H1 (cell line): ENCODE data around the gene SERINC1. TPM values are rescaled to one million over a fixed set of nuclear protein-coding genes. Genes with fewer than 3 reads are reported as not detected.

Experiments
- CTCF ChIA-PET: fragments of 300-600 bp; sonication (Branson Sonifier 250); formaldehyde crosslinking; loops from one replicate; lab custom pipeline; 2021; ENCODE audit not compliant: partially characterized antibody; lab: Charles Lee
- POLR2A ChIA-PET: fragments of 300-600 bp; sonication (Branson Sonifier 250); formaldehyde crosslinking; loops from one replicate; lab custom pipeline; 2021; ENCODE audit warnings: inconsistent platforms; ENCODE audit not compliant: partially characterized antibody; lab: Charles Lee
- DNase-seq, 2 experiments: peaks; one replicate each; pipeline versions ENCODE4 v3.0.0 to v3.0.0-alpha.2; 2010 to 2022; ENCODE audit warnings: low spot score in 2 of 2, low read depth in 1 of 2, mixed read lengths in 1 of 2
- FAIRE-seq: peaks from 2 replicates; lab custom pipeline; 2011; peaks lifted over from hg19 to GRCh38; lab: Jason Lieb, UNC
- H2AFZ ChIP-seq: 2 replicates; pipeline ENCODE4 v1.8.1; 2012; ENCODE audit warnings: low read length, inconsistent platforms
- H2AK5ac ChIP-seq: 2 replicates; pipeline ENCODE4 v1.6.1; 2013; ENCODE audit warnings: low read depth, low read length
- H2BK120ac ChIP-seq: replicated peaks from 2 replicates; pipeline ENCODE3; 2013; ENCODE audit warnings: low read depth, low read length, inconsistent platforms
- H2BK12ac ChIP-seq: 2 replicates; pipeline ENCODE4 v1.6.1; 2013; ENCODE audit warnings: low read depth, low read length
- H2BK15ac ChIP-seq: 2 replicates; pipeline ENCODE4 v1.6.1; 2013; ENCODE audit warnings: low read length
- H2BK20ac ChIP-seq: 2 replicates; pipeline ENCODE4 v1.6.1; 2013; ENCODE audit warnings: low read length
- H2BK5ac ChIP-seq: 2 replicates; pipeline ENCODE4 v1.6.1; 2013; ENCODE audit warnings: low read depth, low read length
- H3K14ac ChIP-seq: 2 replicates; pipeline ENCODE4 v1.6.1; 2013; ENCODE audit warnings: inconsistent platforms; ENCODE audit not compliant: insufficient read length
- H3K18ac ChIP-seq: 2 replicates; pipeline ENCODE4 v1.6.1; 2013; ENCODE audit warnings: low read length; ENCODE audit errors: extremely low read depth
- H3K23ac ChIP-seq: 2 replicates; pipeline ENCODE4 v1.6.1; 2013; ENCODE audit warnings: inconsistent platforms; ENCODE audit not compliant: insufficient read length
- H3K23me2 ChIP-seq: 2 replicates; pipeline ENCODE4 v1.6.1; 2013; ENCODE audit warnings: low read depth, low read length
- H3K27ac ChIP-seq: 2 replicates; pipeline ENCODE4 v1.6.1; 2011; ENCODE audit warnings: low read depth, low read length, inconsistent platforms
- H3K27me3 ChIP-seq, 4 experiments: replicated peaks in 1 of 4; 1 replicate in 1 of 4; 2 replicates in 3 of 4; pipeline versions ENCODE4 v1.6.1 to v1.8.1; 2011 to 2013; ENCODE audit warnings: low read length in 3 of 4, mild to moderate bottlenecking in 3 of 4, inconsistent platforms in 2 of 4, mixed read lengths in 2 of 4, moderate library complexity in 1 of 4; ENCODE audit not compliant: control insufficient read depth in 3 of 4, insufficient read depth in 3 of 4; ENCODE audit errors: extremely low read depth in 1 of 4
- H3K36me3 ChIP-seq, 4 experiments: 2 replicates each; pipeline versions ENCODE4 v1.6.1 to v1.8.1; 2011 to 2013; ENCODE audit warnings: mild to moderate bottlenecking in 4 of 4, low read length in 3 of 4, moderate library complexity in 2 of 4, control low read depth in 1 of 4, inconsistent platforms in 1 of 4; ENCODE audit not compliant: insufficient read depth in 4 of 4, control insufficient read depth in 2 of 4
- H3K4ac ChIP-seq: replicated peaks from 2 replicates; pipeline ENCODE3; 2013; ENCODE audit warnings: low read length, low read depth, mixed read lengths, inconsistent platforms; ENCODE audit not compliant: insufficient read length
- H3K4me1 ChIP-seq, 4 experiments: replicated peaks in 1 of 4; 1 replicate in 1 of 4; 2 replicates in 3 of 4; pipeline versions ENCODE4 v1.6.1 to v1.8.1; 2011 to 2013; ENCODE audit warnings: low read length in 3 of 4, inconsistent platforms in 2 of 4, mixed read lengths in 1 of 4; ENCODE audit not compliant: insufficient read depth in 4 of 4, control insufficient read depth in 3 of 4
- H3K4me2 ChIP-seq, 2 experiments: 2 replicates each; pipeline versions ENCODE4 v1.6.1 to v1.8.1; 2011 to 2013; ENCODE audit warnings: low read depth in 2 of 2, low read length in 2 of 2, control low read depth in 1 of 2, inconsistent platforms in 1 of 2, mild to moderate bottlenecking in 1 of 2; ENCODE audit not compliant: insufficient read depth in 1 of 2
- H3K4me3 ChIP-seq, 4 experiments: fragments of 200-600, 300-600 bp in 1 of 4; sonication (generic), shearing (Covaris generic), sonication (Bioruptor Twin) in 1 of 4; 2 replicates each; pipeline versions ENCODE4 v1.5.1 to v1.8.1; 2011 to 2016; ENCODE audit warnings: low read length in 4 of 4, low read depth in 3 of 4, control low read depth in 2 of 4, inconsistent platforms in 2 of 4, mild to moderate bottlenecking in 2 of 4, mixed read lengths in 1 of 4, moderate library complexity in 1 of 4; ENCODE audit not compliant: insufficient read depth in 2 of 4; ENCODE audit errors: extremely low read depth in 1 of 4
- H3K56ac ChIP-seq: replicated peaks from 2 replicates; pipeline ENCODE3; 2013; ENCODE audit warnings: low read depth, mild to moderate bottlenecking, mixed read lengths, low read length, inconsistent platforms; ENCODE audit not compliant: insufficient read length
- H3K79me1 ChIP-seq: 2 replicates; pipeline ENCODE4 v1.6.1; 2013; ENCODE audit warnings: low read depth, low read length, control low read depth
- H3K79me2 ChIP-seq, 2 experiments: 2 replicates each; pipeline versions ENCODE4 v1.6.1 to v1.8.1; 2012 to 2013; ENCODE audit warnings: low read length in 2 of 2, mild to moderate bottlenecking in 2 of 2, inconsistent platforms in 1 of 2; ENCODE audit not compliant: insufficient read depth in 2 of 2, control insufficient read depth in 1 of 2
- H3K9ac ChIP-seq, 4 experiments: replicated peaks in 1 of 4; 1 replicate in 1 of 4; 2 replicates in 3 of 4; pipeline versions ENCODE4 v1.6.1 to v1.8.1; 2011 to 2013; ENCODE audit warnings: low read depth in 3 of 4, low read length in 3 of 4, control low read depth in 2 of 4, mild to moderate bottlenecking in 2 of 4, moderate library complexity in 2 of 4, inconsistent platforms in 1 of 4; ENCODE audit errors: extremely low read depth in 1 of 4
- H3K9me3 ChIP-seq, 2 experiments: 2 replicates each; pipeline versions ENCODE4 v1.6.1 to v1.8.1; 2012 to 2013; ENCODE audit warnings: mild to moderate bottlenecking in 2 of 2, moderate library complexity in 2 of 2, control low read depth in 1 of 2, inconsistent platforms in 1 of 2, low read depth in 1 of 2, low read length in 1 of 2, mixed read lengths in 1 of 2; ENCODE audit not compliant: insufficient read depth in 2 of 2
- H4K20me1 ChIP-seq, 2 experiments: replicated peaks in 1 of 2; 2 replicates each; pipeline versions ENCODE3 to v1.8.1; 2011 to 2013; ENCODE audit warnings: inconsistent platforms in 2 of 2, low read length in 2 of 2, mild to moderate bottlenecking in 1 of 2; ENCODE audit not compliant: insufficient read depth in 2 of 2, control insufficient read depth in 1 of 2
- H4K5ac ChIP-seq: 2 replicates; pipeline ENCODE4 v1.6.1; 2013; ENCODE audit warnings: low read length, low read depth, mixed read lengths, inconsistent platforms; ENCODE audit not compliant: insufficient read length
- H4K8ac ChIP-seq: 2 replicates; pipeline ENCODE4 v1.8.0; 2013; ENCODE audit warnings: mild to moderate bottlenecking, moderate library complexity, low read length, inconsistent platforms; ENCODE audit not compliant: insufficient read depth; ENCODE audit errors: extremely low read depth
- H4K91ac ChIP-seq: replicated peaks from 2 replicates; pipeline ENCODE3; 2013; ENCODE audit warnings: low read length, mixed read lengths, inconsistent platforms; ENCODE audit not compliant: insufficient read length
- CTBP2 ChIP-seq: IDR thresholded peaks from 2 replicates; pipeline ENCODE4 v1.7.0; 2011; ENCODE audit warnings: borderline replicate concordance, mild to moderate bottlenecking, moderate library complexity, mixed read lengths, low read length; ENCODE audit not compliant: insufficient read depth, insufficient read length
- CTCF ChIP-seq, 3 experiments: IDR thresholded peaks; 1 replicate in 2 of 3; 2 replicates in 1 of 3; pipeline versions ENCODE4 v1.5.1 to v1.6.1; 2011; ENCODE audit warnings: low read length in 3 of 3, mild to moderate bottlenecking in 3 of 3, inconsistent platforms in 2 of 3, low read depth in 1 of 3, moderate library complexity in 1 of 3; ENCODE audit not compliant: insufficient read depth in 1 of 3; ENCODE audit errors: control extremely low read depth in 1 of 3
- RAD21 ChIP-seq, 2 experiments: IDR thresholded peaks in 1 of 2; conservative IDR thresholded peaks in 1 of 2; 2 replicates each; pipeline ENCODE4 v1.6.1; 2011; ENCODE audit warnings: low read depth in 2 of 2, low read length in 2 of 2, improper control_type of control experiment in 1 of 2, inconsistent platforms in 1 of 2, mild to moderate bottlenecking in 1 of 2, moderate library complexity in 1 of 2
- YY1 ChIP-seq: IDR thresholded peaks from 2 replicates; pipeline ENCODE4 v1.6.1; 2011; ENCODE audit warnings: low read depth, mild to moderate bottlenecking, low read length
- whole genome bisulfite sequencing, 2 experiments: shearing (Covaris generic) in 1 of 2; methylation state at CpG; one replicate each; pipeline versions ENCODE4 v1.1.6 to v1.1.7; 2013 to 2015; ENCODE audit warnings: low lambda C conversion rate in 2 of 2, mixed read lengths in 2 of 2, inconsistent platforms in 1 of 2, low coverage in 1 of 2, missing lambda C conversion rate in 1 of 2; ENCODE audit not compliant: insufficient replicate concordance in 2 of 2, insufficient coverage in 1 of 2, insufficient read length in 1 of 2; ENCODE audit errors: extremely low coverage in 1 of 2, missing lambda C conversion rate in 1 of 2; 5-methylcytosine and 5-hydroxymethylcytosine counted together
- polyA plus RNA-seq, 7 experiments: library from polyadenylated mRNA; depleted of rRNA in 3 of 7; stranded (reverse) in 5 of 7; unstranded in 2 of 7; fragments of >200 nt in 5 of 7; fragments of 200-250 nt in 2 of 7; gene quantifications; 1 replicate in 5 of 7; 2 replicates in 1 of 7; 4 replicates in 1 of 7; pipeline versions ENCODE4 v1.2.1 to v1.2.3, GENCODE V29; 2011 to 2013; ENCODE audit warnings: missing spikeins in 2 of 7, mixed read lengths in 2 of 7
- total RNA-seq: library from RNA; stranded (reverse); fragmentation: NEBNext Ultra II Directional; extraction: Animal tissue kit (Norgen Biotek cat#: 25700); gene quantifications from 2 replicates; pipeline ENCODE4 v1.2.1, GENCODE V29; 2021

The SERINC1 gene
- total and polyA plus RNA-seq, 2 of the 8 experiments (the other 6 are each of a cell fraction or from before 2014, with no cell fraction given) = 15.4 to 38.6 TPM

GRCh38 chr6:122491919-122492555 is 20.4 kb upstream of the SERINC1 start:
- Histone ChIP-seq H4K20me1 (no peaks in the 10 kb centered on the region), H2BK15ac (no peak overlapping the region), H3K14ac (no peak overlapping the region), H3K36me3 (peaks cover 0 to 49% (median 4%) of the 10 kb centered on the region in 4 experiments; a peak in 6 of 8 replicates), H4K8ac (no peak overlapping the region), H2AFZ (peak overlapping the region; percentile 67), H3K27me3 (no peaks in the 10 kb centered on the region), H3K4me2 (no peak overlapping the region), H3K9ac (no peak overlapping the region), H2AK5ac (no peak overlapping the region), H2BK20ac (no peak overlapping the region), H2BK5ac (no peak overlapping the region), H3K4me1 (no peaks in the 10 kb centered on the region), H3K79me2 (peaks cover 0 to 14% of the 10 kb centered on the region in 2 experiments; a peak in 3 of 4 replicates), H3K79me1 (no peaks in the 10 kb centered on the region), H3K18ac (no peak overlapping the region), H2BK120ac (no peak overlapping the region), H4K5ac (no peak overlapping the region), H2BK12ac (no peak overlapping the region), H3K4me3 (no peak overlapping the region), H3K4ac (no peak overlapping the region), H3K9me3 (0 out of 4 replicates have a peak, but pooled peaks cover 0 to 3% of the 10 kb centered on the region in 2 experiments), H3K23ac (no peak overlapping the region), H4K91ac (no peak overlapping the region), H3K27ac (no peak overlapping the region), H3K56ac (no peak overlapping the region), H3K23me2 (no peaks in the 10 kb centered on the region)
- peak; percentile 84 for FAIRE-seq
- peak in 1 of 2 experiments; percentile 74 for DNase-seq
- CTCF ChIA-PET = interaction anchor here (0.6 to 6.1 kb wide), 35 partner anchors 9 to 540 kb away, joined by 3 to 93 read pairs (median 4); partner anchors contain the start of gene PKIB
- TF ChIP-seq CTCF (IDR thresholded peaks at IDR 0.05; ENCODE audit: control extremely low read depth in 1 of 3, insufficient read depth in 1 of 3, low read depth in 1 of 3, low read length in 3 of 3) (peak; percentile 64 to 82 (median 75)), CTBP2 (no peak), YY1 (no peak), RAD21 (IDR thresholded peaks at IDR 0.05 in 1 of 2, conservative IDR thresholded peaks at IDR 0.05 in 1 of 2; ENCODE audit: low read depth in 2 of 2, low read length in 2 of 2) (peak; percentile 85 to 87)
- WGBS, 2 experiments = 72% methylated on average over 7 of the region's 7 CpGs; no CpG with 5 or more reads in 1 of the 2 experiments
- POLR2A ChIA-PET = interaction anchor here (1.6 to 2.4 kb wide), 3 partner anchors 10 to 38 kb away, joined by 5 to 6 read pairs (median 5); no protein-coding TSS in a partner anchor
